Panc1 (cell line): Measurements from ENCODE around the gene FREM3. TPM values are rescaled to one million over a fixed set of nuclear protein-coding genes. Genes with fewer than 3 reads are reported as not detected.

ENCODE experiments used
- ATAC-seq: fragments of 200-7000 bp; cut with Tn5 transposase; 2 replicates; pipeline ENCODE4 v1.9.1; 2020; ENCODE audit warnings: mild to moderate bottlenecking, moderate library complexity
- BruUV-seq: library from RNA; stranded (reverse); fragments of 400-500 nt; replicated peaks from 2 replicates; lab custom pipeline; 2021; lab: Mats Ljungman, UMichigan
- CTCF ChIA-PET: fragments of 300-600 bp; sonication (Branson Sonifier 250); formaldehyde crosslinking; loops from one replicate; lab custom pipeline; 2022; ENCODE audit warnings: antibody characterized with exemption; lab: Charles Lee
- POLR2A ChIA-PET: fragments of 300-600 bp; sonication (Branson Sonifier 250); formaldehyde crosslinking; loops from one replicate; lab custom pipeline; 2022; ENCODE audit warnings: antibody characterized with exemption; lab: Charles Lee
- DNase-seq: peaks from one replicate; pipeline ENCODE4 v3.0.0-alpha.2; 2010; ENCODE audit warnings: low read depth, low spot score
- H3K27ac ChIP-seq: 2 replicates; pipeline ENCODE4 v1.5.1; 2011; ENCODE audit warnings: mild to moderate bottlenecking, low read length, inconsistent platforms
- H3K27me3 ChIP-seq: fragments of 200-500 bp; sonication (Bioruptor generic); 2 replicates; pipeline ENCODE4 v1.6.0; 2014; ENCODE audit warnings: low read length, inconsistent platforms; ENCODE audit not compliant: control insufficient read depth, insufficient read depth
- H3K36me3 ChIP-seq: fragments of 200-500 bp; sonication (Bioruptor generic); 2 replicates; pipeline ENCODE4 v1.5.1; 2014; ENCODE audit warnings: inconsistent platforms, mild to moderate bottlenecking, low read length, moderate library complexity; ENCODE audit not compliant: control insufficient read depth, insufficient read depth
- H3K4me1 ChIP-seq: 2 replicates; pipeline ENCODE4 v1.5.1; 2011; ENCODE audit warnings: inconsistent platforms, mild to moderate bottlenecking, low read length, moderate library complexity; ENCODE audit not compliant: control insufficient read depth, insufficient read depth
- H3K4me3 ChIP-seq, 2 experiments: 2 replicates each; pipeline ENCODE4 v1.5.1; 2011 to 2012; ENCODE audit warnings: low read depth in 2 of 2, low read length in 2 of 2, mild to moderate bottlenecking in 2 of 2, inconsistent platforms in 1 of 2, moderate library complexity in 1 of 2
- H3K9me3 ChIP-seq: fragments of 200-500 bp; sonication (Bioruptor generic); 2 replicates; pipeline ENCODE4 v1.5.1; 2014; ENCODE audit warnings: low read depth, mild to moderate bottlenecking, inconsistent platforms, low read length, moderate library complexity; ENCODE audit not compliant: control insufficient read depth, insufficient read depth
- CTCF ChIP-seq: fragments of 450-650 bp; IDR thresholded peaks from 2 replicates; pipeline ENCODE4 v1.5.1; 2017; ENCODE audit warnings: mild to moderate bottlenecking
- POLR2AphosphoS5 ChIP-seq: IDR thresholded peaks from 2 replicates; pipeline ENCODE4 v1.6.1; 2012; ENCODE audit warnings: mild to moderate bottlenecking, low read depth, low read length, moderate library complexity
- REST ChIP-seq, 2 experiments: IDR thresholded peaks; 2 replicates each; pipeline ENCODE4 v1.6.1; 2011 to 2012; ENCODE audit warnings: low read depth in 2 of 2, control low read depth in 1 of 2, low read length in 1 of 2, mild to moderate bottlenecking in 1 of 2, moderate library complexity in 1 of 2; ENCODE audit not compliant: insufficient read depth in 1 of 2
- SIN3A ChIP-seq: IDR thresholded peaks from 2 replicates; pipeline ENCODE4 v1.6.1; 2012; ENCODE audit warnings: low read depth, mild to moderate bottlenecking, low read length, moderate library complexity, borderline replicate concordance; ENCODE audit not compliant: insufficient read depth
- TCF7L2 ChIP-seq: IDR thresholded peaks from 2 replicates; pipeline ENCODE4 v1.6.1; 2011; ENCODE audit warnings: mild to moderate bottlenecking, low read depth, low read length, inconsistent platforms
- in situ Hi-C: cut with HindIII; loops from 2 replicates; pipeline ENCODE4 v1.10.0; 2016; ENCODE audit warnings: low sequenced_read_pairs, low pct_unique_long_range_greater_than_20kb
- intact Hi-C: fragments of 100-400 bp; cut with micrococcal nuclease; formaldehyde crosslinking; loops from one replicate; pipeline ENCODE4 v1.10.0; 2022; ENCODE audit not compliant: unreplicated experiment
- total RNA-seq: library from RNA; stranded (reverse); gene quantifications from one replicate; pipeline ENCODE4 v1.2.1, GENCODE V29; 2021; ENCODE audit not compliant: unreplicated experiment

Gene FREM3
- total RNA-seq, 1 experiment from 2014 or later: not detected

- DNase-seq (no peak), ATAC-seq (no peak)
- H3K36me3 ChIP-seq: no peaks in the 10 kb centered on the region
- TF ChIP-seq TCF7L2 (no peak), CTCF (no peak), REST (IDR thresholded peaks at IDR 0.05; ENCODE audit: insufficient read depth in 1 of 2, low read depth in 2 of 2, low read length in 1 of 2) (no peak)
- no peaks in the 10 kb centered on the region for H3K27me3 ChIP-seq
- in situ Hi-C loops: no loop called here
- H3K9me3 ChIP-seq: no peaks in the 10 kb centered on the region
- intact Hi-C loops: no loop called here
- CTCF ChIA-PET: no interaction called here
- BruUV-seq: no TSS peak
- POLR2A ChIA-PET: no interaction called here
- no peak overlapping the region for H3K4me3 ChIP-seq
- no peaks in the 10 kb centered on the region for H3K4me1 ChIP-seq
- H3K27ac ChIP-seq: no peak overlapping the region
Measured at GRCh38 chr4:143658336-143658735, 42.1 kb downstream of the FREM3 start.

GRCh38 chr4:143654571-143654970, 45.9 kb downstream of the FREM3 start:
- POLR2A ChIA-PET: no interaction called here
- ATAC-seq (no peak), DNase-seq (no peak)
- no peak overlapping the region for H3K4me3 ChIP-seq
- H3K27ac ChIP-seq: no peak overlapping the region
- no TSS peak for BruUV-seq
- intact Hi-C loops: no loop called here
- H3K36me3 ChIP-seq: no peaks in the 10 kb centered on the region
- no peaks in the 10 kb centered on the region for H3K9me3 ChIP-seq
- H3K4me1 ChIP-seq: no peaks in the 10 kb centered on the region
- no peaks in the 10 kb centered on the region for H3K27me3 ChIP-seq
- CTCF ChIA-PET: no interaction called here
- TF ChIP-seq SIN3A: no peak
- no peak for TF ChIP-seq CTCF
- no peak for TF ChIP-seq REST (IDR thresholded peaks at IDR 0.05; ENCODE audit: insufficient read depth in 1 of 2, low read depth in 2 of 2, low read length in 1 of 2)
- TF ChIP-seq TCF7L2: no peak
- no peak for TF ChIP-seq POLR2AphosphoS5
- in situ Hi-C loops: no loop called here
